ENCODE measurements around the gene ARHGEF17. TPM values are rescaled to one million over a fixed set of nuclear protein-coding genes. Genes with fewer than 3 reads are reported as not detected.

The ARHGEF17 gene
- total RNA-seq, 2 donors from 2014 or later = 31.0 to 39.0 TPM

DNA sequence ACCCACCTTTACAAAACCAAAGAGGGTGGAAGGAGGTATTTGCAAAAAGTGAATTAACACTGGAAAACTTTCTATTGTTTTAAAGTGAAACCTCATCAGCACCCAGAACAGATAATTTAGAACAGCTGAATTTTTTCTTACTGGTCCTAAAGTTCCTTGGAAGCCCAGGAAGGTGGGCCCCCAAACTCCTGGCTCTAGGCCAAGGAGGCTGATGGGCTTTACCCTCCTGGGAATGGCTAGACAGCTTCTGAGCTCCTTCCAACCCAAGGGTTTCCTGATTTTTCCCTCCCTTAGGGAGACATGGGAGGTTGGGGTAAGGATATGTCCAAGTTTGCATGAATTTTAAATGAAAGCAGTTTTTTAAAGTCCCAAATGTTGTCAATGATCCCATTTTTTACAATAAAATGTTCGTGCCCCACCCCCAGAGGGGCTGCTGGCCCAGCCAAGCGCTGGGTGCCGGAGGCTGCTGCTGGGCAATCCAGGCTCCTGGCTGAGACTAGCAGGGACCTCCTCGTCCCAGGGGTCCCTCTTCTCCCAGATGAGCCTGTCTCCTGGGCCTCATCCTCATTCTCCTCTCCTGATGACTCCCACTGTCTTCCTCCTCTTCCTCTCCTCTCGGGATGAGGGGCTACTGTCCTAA, 96.5 kb downstream of the ARHGEF17 start:
- Mint-ChIP-seq H3K9me3 (no peaks in the 10 kb centered on the region), H3K27me3 (ENCODE audit: insufficient read depth) (no peaks in the 10 kb centered on the region), H3K4me1 (peaks cover 1% of the 10 kb centered on the region), H3K27ac (no peak overlapping the region), H3K4me3 (no peak overlapping the region), H3K36me3 (ENCODE audit: low read depth) (peaks cover 17% of the 10 kb centered on the region)
- TF ChIP-seq CTCF (conservative IDR thresholded peaks at IDR 0.05) = no peak
- DNase-seq = no peak
- H3K4me3 ChIP-seq (ENCODE audit: low read length) = no peak overlapping the region
- no peak overlapping the region for H3K9ac ChIP-seq (ENCODE audit: extremely low read depth, low read length, poor library complexity, severe bottlenecking)
- H3K4me1 ChIP-seq (ENCODE audit: control insufficient read depth, insufficient read depth, low read length) = peaks cover 10% of the 10 kb centered on the region
- H3K27me3 ChIP-seq (ENCODE audit: control insufficient read depth, insufficient read depth, low read length, poor library complexity, severe bottlenecking) = no peaks in the 10 kb centered on the region
- H3K9me3 ChIP-seq (ENCODE audit: control insufficient read depth, low read length) = no peaks in the 10 kb centered on the region
- 94 to 100% methylated on average over 4 to 5 of the region's 5 CpGs for WGBS, 2 experiments (ENCODE audit: insufficient coverage in 1 of 2, insufficient read length in 1 of 2)
- peaks cover 14% of the 10 kb centered on the region for H3K36me3 ChIP-seq (ENCODE audit: control insufficient read depth, insufficient read depth, low read length)
- H3K27ac ChIP-seq (ENCODE audit: low read depth, low read length) = no peak overlapping the region

DNA sequence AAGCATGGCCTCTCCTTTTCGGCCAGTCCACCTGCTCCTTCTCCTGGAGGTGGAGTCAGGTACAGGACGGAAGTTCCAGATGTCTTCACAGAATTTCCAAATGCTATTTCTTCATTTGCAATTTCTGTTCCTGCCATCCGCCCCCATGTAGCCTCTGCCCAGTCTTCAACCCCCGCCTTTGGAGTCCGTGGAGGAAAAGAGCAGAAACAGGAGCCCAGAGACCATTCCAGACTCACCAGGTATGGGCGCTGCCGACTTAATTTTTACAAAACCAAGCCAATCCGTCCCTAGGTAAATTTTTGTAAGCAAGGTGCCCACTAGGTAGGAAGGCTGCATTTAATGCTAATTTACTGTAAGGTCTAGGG, 97.1 kb downstream of the ARHGEF17 start:
- Mint-ChIP-seq H3K27ac (no peak overlapping the region), H3K36me3 (ENCODE audit: low read depth) (peaks cover 21% of the 10 kb centered on the region), H3K27me3 (ENCODE audit: insufficient read depth) (no peaks in the 10 kb centered on the region), H3K9me3 (no peaks in the 10 kb centered on the region), H3K4me1 (peaks cover 1% of the 10 kb centered on the region), H3K4me3 (no peak overlapping the region)
- no peak for TF ChIP-seq CTCF (conservative IDR thresholded peaks at IDR 0.05)
- peaks cover 16% of the 10 kb centered on the region for H3K36me3 ChIP-seq (ENCODE audit: control insufficient read depth, insufficient read depth, low read length)
- no peak overlapping the region for H3K4me3 ChIP-seq (ENCODE audit: low read length)
- DNase-seq = no peak
- H3K4me1 ChIP-seq (ENCODE audit: control insufficient read depth, insufficient read depth, low read length) = peaks cover 10% of the 10 kb centered on the region
- H3K9me3 ChIP-seq (ENCODE audit: control insufficient read depth, low read length) = no peaks in the 10 kb centered on the region
- no peak overlapping the region for H3K27ac ChIP-seq (ENCODE audit: low read depth, low read length)
- 91 to 96% methylated on average over 7 to 8 of the region's 8 CpGs for WGBS, 2 experiments (ENCODE audit: insufficient coverage in 1 of 2, insufficient read length in 1 of 2)
- H3K9ac ChIP-seq (ENCODE audit: extremely low read depth, low read length, poor library complexity, severe bottlenecking) = no peak overlapping the region
- no peaks in the 10 kb centered on the region for H3K27me3 ChIP-seq (ENCODE audit: control insufficient read depth, insufficient read depth, low read length, poor library complexity, severe bottlenecking)

GRCh38 chr11:73406131-73406530, 98.1 kb downstream of the ARHGEF17 start:
- peaks cover 22% of the 10 kb centered on the region for H3K36me3 ChIP-seq (ENCODE audit: control insufficient read depth, insufficient read depth, low read length)
- no peak overlapping the region for H3K4me3 Mint-ChIP-seq
- no peaks in the 10 kb centered on the region for H3K27me3 Mint-ChIP-seq (ENCODE audit: insufficient read depth)
- H3K9me3 Mint-ChIP-seq = no peaks in the 10 kb centered on the region
- H3K27ac Mint-ChIP-seq = peak overlapping the region; percentile 3
- no peak for TF ChIP-seq CTCF (conservative IDR thresholded peaks at IDR 0.05)
- H3K4me1 Mint-ChIP-seq = peaks cover 1% of the 10 kb centered on the region
- no peak for DNase-seq
- H3K4me3 ChIP-seq (ENCODE audit: low read length) = no peak overlapping the region
- H3K4me1 ChIP-seq (ENCODE audit: control insufficient read depth, insufficient read depth, low read length) = peaks cover 10% of the 10 kb centered on the region
- H3K9ac ChIP-seq (ENCODE audit: extremely low read depth, low read length, poor library complexity, severe bottlenecking) = no peak overlapping the region
- no peaks in the 10 kb centered on the region for H3K27me3 ChIP-seq (ENCODE audit: control insufficient read depth, insufficient read depth, low read length, poor library complexity, severe bottlenecking)
- peaks cover 26% of the 10 kb centered on the region for H3K36me3 Mint-ChIP-seq (ENCODE audit: low read depth)
- 78% methylated on average over 1 of the region's 1 CpG; no CpG with 5 or more reads in 1 of the 2 experiments for WGBS, 2 experiments (ENCODE audit: insufficient coverage in 1 of 2, insufficient read length in 1 of 2)
- H3K9me3 ChIP-seq (ENCODE audit: control insufficient read depth, low read length) = no peaks in the 10 kb centered on the region
- no peak overlapping the region for H3K27ac ChIP-seq (ENCODE audit: low read depth, low read length)
